ENCODE results near the gene LRP6.
"Not testable (repeated sequence)": the region's sequence is repeated elsewhere in the genome, so short reads cannot be mapped to it uniquely, and the experiment has no call there.

LRP6 gene

DNA sequence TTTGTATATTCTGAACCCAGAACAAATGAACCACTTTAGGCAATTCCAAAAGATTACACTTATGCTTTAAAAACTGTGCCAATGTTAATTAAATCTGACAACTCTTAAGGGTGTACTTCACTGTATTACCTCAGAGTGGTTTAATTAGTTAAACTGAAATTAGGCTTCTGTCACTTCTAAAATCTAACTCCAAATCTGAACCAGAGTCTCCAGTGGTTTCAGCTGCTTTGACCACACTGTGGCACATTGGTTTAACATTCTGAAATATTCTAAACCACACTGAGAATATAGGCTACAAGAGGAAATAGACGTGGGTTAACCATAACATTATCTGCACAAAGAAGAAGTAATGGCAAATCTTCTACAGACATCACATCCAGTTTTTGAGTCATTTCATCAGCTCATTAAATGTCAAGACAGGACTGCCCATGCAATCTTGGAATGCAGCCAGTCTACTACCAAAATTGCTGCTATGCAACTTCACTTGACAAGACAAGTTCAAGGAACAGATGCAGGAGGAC is 94.8 kb downstream of the LRP6 start:
- DNase-seq, result no peak

DNA sequence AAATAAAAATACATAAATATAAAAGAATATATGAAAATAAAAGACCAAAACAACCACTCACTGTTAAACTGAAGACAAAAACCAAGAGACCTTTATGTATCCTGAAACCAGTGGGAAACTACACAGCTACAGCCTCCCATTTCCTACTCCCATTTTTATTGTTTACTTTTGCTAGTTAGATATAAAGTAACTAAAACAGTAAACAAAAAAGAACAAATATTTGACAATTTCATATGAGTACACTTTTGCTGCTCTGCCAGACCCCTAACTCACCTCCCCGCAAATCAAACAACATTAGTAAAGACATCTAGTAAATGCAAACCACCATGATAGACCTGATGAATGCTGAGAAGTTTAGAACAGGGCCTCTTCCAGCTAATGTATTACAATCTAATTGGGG is 99.0 kb downstream of the LRP6 start:
- no peak for DNase-seq

DNA sequence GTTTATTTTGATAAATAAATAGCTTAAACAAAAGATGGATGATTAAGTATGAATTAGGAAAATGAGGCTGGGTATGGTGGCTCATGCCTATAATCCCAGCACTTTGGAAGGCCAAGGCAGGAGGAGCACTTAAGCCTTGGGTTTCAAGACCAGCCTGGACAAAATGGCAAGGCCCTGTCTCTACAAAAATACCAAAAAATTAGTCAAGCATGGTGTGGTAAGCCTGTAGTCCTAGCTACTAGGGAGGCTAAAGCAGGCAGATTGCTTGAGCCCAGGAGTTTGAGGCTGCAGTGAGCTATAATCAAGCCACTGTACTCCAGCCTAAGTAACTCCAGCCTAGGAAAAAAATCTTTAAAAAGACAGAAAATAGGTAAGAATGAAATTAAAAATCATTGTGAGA is 100.1 kb downstream of the LRP6 start:
- DNase-seq, result no peak

GRCh38 chr12:12159988-12160387 is 106.9 kb downstream of the LRP6 start:
- DNase-seq, result no peak

DNA sequence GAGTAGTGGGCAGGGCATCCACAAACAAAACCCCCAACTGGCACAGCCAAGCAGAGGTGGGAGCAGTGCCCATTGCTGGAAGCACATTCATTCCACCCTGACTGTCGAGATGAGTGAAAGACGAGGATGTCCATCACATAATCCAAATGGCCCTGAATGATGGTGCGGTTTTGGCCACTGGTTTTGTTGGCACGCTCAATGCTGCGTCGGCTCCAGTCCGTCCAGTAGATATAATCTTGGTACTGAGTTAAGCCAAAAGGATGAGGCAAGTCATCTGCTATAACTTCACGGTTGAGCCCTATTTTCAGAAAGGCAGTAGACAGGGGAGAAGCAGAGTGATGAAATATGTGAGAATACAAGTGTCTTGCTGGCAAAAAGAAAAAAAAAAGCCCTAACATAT is 108.0 kb downstream of the LRP6 start:
- no peak for DNase-seq

DNA sequence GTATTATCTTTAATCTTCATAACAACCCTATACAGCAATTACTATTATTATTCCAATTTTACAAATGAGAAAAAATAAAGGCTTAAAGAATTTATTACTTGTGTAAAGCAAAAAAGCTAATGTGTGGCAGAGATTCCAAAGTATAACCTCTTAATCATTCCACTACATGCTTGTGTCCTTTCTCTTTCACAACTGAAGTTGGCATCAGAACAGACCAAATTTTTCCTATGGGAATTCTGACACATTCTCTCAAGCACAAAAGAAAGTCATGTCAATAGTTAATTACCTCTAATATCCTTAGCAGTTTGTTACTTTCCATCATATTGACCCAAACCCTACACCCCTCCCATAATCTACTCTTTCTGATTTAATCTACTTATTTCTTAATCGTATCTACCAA is 109.4 kb downstream of the LRP6 start:
- DNase-seq, result no peak

- DNase-seq, result no peak
Observed at GRCh38 chr12:12156828-12157227, 110.0 kb downstream of the LRP6 start.

- no peak for DNase-seq
Observed at GRCh38 chr12:12156116-12156515, 110.7 kb downstream of the LRP6 start.

GRCh38 chr12:12153596-12153995 is 113.2 kb downstream of the LRP6 start:
- no peak for DNase-seq

DNA sequence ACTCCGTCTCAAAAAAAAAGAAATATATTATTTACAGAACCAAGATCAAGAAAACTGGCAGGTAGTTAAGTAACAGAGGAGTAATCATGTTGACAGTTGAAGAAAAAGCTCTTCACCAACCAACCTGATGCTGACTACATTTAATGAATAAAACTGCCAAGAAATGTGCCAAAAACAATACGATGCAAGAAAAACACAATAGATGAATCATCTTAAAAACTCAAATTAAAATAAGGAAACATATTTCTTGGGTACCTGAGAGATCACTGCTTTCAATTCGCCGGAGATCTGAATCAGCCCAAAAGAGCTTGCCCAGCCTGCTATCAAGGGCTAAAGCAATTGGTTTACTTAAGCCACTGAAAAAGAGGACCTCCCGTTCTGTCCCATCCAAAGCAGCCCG is 119.7 kb downstream of the LRP6 start:
- no peak for DNase-seq

DNA sequence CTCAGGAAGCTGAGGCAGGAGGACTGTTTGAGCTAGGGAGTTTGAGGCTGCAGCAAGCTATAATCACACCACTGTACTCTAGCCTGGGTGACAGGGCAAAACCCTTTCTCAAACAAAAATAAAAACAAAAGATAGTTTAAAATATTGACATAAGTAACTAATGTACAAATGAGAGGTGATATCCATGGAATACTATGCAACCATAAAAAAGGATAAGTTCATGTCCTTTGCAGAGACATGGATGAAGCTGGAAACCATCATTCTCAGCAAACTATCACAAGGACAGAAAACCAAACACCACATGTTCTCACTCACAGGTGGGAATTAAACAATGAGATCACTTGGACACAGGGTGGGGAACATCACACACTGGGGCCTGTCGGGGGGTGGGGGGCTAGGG is 122.3 kb downstream of the LRP6 start:
- DNase-seq, result not testable (repeated sequence)

DNA sequence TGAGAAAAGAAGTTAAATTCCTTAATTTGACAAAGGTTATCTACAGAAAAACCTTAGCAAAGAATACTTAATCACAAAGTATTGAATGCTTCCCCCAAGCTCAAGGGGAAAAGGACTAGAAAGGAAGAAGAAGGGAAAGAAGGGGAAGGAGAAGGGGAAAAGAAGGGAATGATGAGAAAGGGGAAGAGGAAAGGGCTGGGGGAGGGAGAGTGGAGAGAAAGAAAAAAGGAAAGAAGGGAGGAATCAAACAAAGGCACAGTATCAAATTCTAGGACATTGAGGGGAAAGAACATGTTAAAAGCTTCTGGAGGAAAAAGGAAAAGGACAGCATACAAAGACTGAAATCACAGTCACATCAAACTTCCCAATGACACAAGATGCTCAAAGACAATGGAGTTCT is 125.8 kb downstream of the LRP6 start:
- no peak for DNase-seq

- DNase-seq, result no peak
Observed at GRCh38 chr12:12138203-12139154, 128.4 kb downstream of the LRP6 start.

DNA sequence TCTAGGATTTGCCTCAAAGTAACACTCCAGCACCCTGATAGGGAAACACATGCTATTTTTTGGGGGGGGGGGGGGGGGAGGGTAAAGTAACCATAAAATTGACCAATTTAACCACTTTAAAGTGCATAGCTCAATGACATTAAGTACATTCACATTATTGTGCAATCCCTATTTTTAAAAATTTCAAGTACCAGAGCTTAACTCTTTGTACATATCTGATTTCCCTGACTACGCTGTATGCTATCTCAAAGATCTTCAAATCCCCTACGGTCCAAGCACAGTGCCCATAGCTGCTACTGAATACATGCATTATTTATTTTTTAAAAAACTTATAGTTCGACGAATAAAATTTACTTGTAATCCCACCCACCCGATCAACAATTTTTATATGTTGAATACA is 133.1 kb downstream of the LRP6 start:
- DNase-seq, result no peak

DNA sequence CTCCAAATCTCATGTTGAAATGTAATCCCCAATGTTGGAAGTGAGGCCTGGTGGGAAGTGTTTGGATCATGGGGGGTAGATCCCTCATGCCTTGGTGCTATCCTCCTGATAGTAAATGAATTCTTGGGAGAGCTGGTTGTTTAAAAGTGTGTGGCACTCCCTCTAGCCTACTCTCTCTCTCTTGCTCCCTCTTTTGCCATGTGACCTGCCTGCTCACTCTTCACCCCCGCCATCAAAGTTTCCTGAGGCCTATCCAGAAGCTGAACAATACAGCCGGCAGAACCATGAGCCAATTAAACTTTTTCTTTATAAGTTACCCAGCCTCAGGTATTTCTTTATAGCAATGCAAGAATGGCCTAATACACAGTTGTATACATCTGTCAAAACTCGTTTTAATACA is 133.6 kb downstream of the LRP6 start:
- DNase-seq, result no peak

GRCh38 chr12:12128670-12129069 is 138.2 kb downstream of the LRP6 start:
- DNase-seq, result no peak

DNA sequence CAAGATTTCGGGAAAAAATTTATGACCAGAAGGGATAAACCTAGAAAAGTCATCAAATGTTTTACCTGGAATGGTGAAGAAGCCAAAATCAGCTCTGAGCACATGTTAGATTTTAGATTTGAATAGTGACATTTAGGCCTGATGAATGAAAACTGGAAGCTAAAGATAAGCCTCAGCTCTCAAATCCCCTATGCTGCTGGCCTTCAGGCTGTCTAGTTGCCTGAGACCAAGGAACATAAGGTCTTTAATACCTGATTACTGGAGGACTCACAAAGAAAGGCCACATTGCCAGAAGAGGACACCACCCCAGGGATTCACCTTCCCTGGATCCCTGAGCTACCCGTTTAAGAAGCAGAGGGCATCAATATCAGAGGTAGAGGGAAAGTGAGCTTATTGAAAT is 139.5 kb downstream of the LRP6 start:
- no peak for DNase-seq

DNA sequence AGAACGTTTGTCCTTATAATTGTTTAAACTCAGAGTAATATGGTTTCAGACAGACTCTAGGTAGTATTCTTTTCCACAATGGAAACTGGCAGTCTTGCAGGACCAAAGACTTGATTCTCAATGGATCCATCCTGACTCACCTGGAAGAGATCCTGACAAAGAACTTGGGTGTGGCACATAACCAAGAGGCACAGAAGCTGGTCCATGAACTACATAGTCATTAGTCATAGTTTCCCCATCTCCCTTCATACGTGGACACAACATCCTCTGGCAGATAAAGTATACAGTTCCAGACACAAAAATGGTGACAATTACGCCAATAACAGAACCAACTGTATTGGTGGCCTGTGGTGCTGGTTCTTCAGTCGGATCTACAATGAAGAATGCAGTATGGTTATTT is 140.3 kb downstream of the LRP6 start:
- no peak for DNase-seq

GRCh38 chr12:12123036-12123604 is 143.7 kb downstream of the LRP6 start:
- no peak for DNase-seq

- no peak for DNase-seq
Observed at GRCh38 chr12:12121061-12121460, 145.8 kb downstream of the LRP6 start.

- DNase-seq, result no peak
Observed at GRCh38 chr12:12116677-12117076, 150.2 kb downstream of the LRP6 start.

DNA sequence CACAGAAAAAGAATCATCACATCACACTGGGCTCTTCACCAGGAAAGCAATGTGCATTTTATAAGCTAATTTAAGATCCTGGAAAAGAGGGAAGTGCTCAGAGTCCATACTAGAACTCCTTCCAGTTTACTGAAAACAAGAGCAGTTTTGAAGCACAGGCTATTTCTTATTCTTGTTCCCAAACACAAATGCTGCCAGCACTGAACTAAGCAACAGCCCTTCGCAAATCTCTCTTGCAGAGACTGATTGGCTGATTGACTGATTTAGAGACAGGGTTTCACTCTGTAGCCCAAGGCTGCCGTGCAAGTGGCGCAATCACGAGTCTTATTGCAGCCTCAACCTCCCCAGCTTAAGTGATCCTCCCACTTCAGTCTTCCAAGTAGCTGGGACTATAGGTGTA is 151.3 kb downstream of the LRP6 start:
- DNase-seq, result no peak

- DNase-seq, result not testable (repeated sequence)
Observed at GRCh38 chr12:12110923-12111555, 155.8 kb downstream of the LRP6 start.

All from activated CD4-positive, CD25-positive, alpha-beta regulatory T cell (primary cell).